Keratinocyte (primary cell): ENCODE data around the gene NUP153. TPM values are rescaled to one million over a fixed set of nuclear protein-coding genes. Genes with fewer than 3 reads are reported as not detected.
A peak's percentile ranks its signal among the peaks of the same experiment; 100 is the strongest.
"Not testable (repeated sequence)": the region's sequence is repeated elsewhere in the genome, so short reads cannot be mapped to it uniquely, and the experiment has no call there.

Experiments used
- DNase-seq: peaks from one replicate; pipeline ENCODE4 v3.0.0-alpha.2; 2011; ENCODE audit warnings: low read depth, missing footprints, low spot score
- FAIRE-seq: peaks from 2 replicates; lab custom pipeline; 2011; peaks lifted over from hg19 to GRCh38; lab: Jason Lieb, UNC
- H2AFZ ChIP-seq: 2 replicates; pipeline ENCODE4 v1.6.0; 2012; ENCODE audit warnings: low read length, control low read depth, inconsistent platforms; ENCODE audit not compliant: control insufficient read depth
- H3K27ac ChIP-seq: 2 replicates; pipeline ENCODE4 v1.5.1; 2011; ENCODE audit warnings: low read length; ENCODE audit not compliant: control insufficient read depth, insufficient read depth
- H3K27me3 ChIP-seq: 3 replicates; pipeline ENCODE4 v1.6.0; 2011; ENCODE audit warnings: low read length; ENCODE audit not compliant: control insufficient read depth, insufficient read depth; ENCODE audit errors: extremely low read depth
- H3K36me3 ChIP-seq, 2 experiments: 2 replicates in 1 of 2; 3 replicates in 1 of 2; pipeline ENCODE4 v1.5.1; 2011; ENCODE audit warnings: low read length in 2 of 2, mild to moderate bottlenecking in 1 of 2; ENCODE audit not compliant: control insufficient read depth in 2 of 2, insufficient read depth in 2 of 2; ENCODE audit errors: extremely low read depth in 1 of 2
- H3K4me1 ChIP-seq: 3 replicates; pipeline ENCODE4 v1.5.1; 2011; ENCODE audit warnings: low read length; ENCODE audit not compliant: control insufficient read depth, insufficient read depth; ENCODE audit errors: extremely low read depth
- H3K4me2 ChIP-seq: 3 replicates; pipeline ENCODE4 v1.6.0; 2011; ENCODE audit warnings: low read depth, low read length; ENCODE audit not compliant: control insufficient read depth, insufficient read depth; ENCODE audit errors: extremely low read depth
- H3K4me3 ChIP-seq, 3 experiments: fragments of 200-600 bp in 1 of 3; sonication (generic) in 1 of 3; 2 replicates in 2 of 3; 3 replicates in 1 of 3; pipeline ENCODE4 v1.5.1; 2011 to 2016; ENCODE audit warnings: low read length in 3 of 3, mild to moderate bottlenecking in 3 of 3, control low read depth in 2 of 3, inconsistent platforms in 1 of 3, low read depth in 1 of 3, mixed read lengths in 1 of 3, mixed run types in 1 of 3, moderate library complexity in 1 of 3; ENCODE audit not compliant: control insufficient read depth in 2 of 3, insufficient read depth in 2 of 3; ENCODE audit errors: extremely low read depth in 1 of 3
- H3K79me2 ChIP-seq: 2 replicates; pipeline ENCODE4 v1.6.0; 2012; ENCODE audit warnings: low read length; ENCODE audit not compliant: control insufficient read depth, insufficient read depth
- H3K9ac ChIP-seq: 3 replicates; pipeline ENCODE4 v1.6.0; 2011; ENCODE audit warnings: low read length; ENCODE audit not compliant: control insufficient read depth, insufficient read depth; ENCODE audit errors: extremely low read depth
- H3K9me1 ChIP-seq: 3 replicates; pipeline ENCODE4 v1.6.0; 2011; ENCODE audit warnings: low read length; ENCODE audit not compliant: control insufficient read depth, insufficient read depth; ENCODE audit errors: extremely low read depth
- H3K9me3 ChIP-seq: 2 replicates; pipeline ENCODE4 v1.5.1; 2012; ENCODE audit warnings: low read depth, low read length; ENCODE audit not compliant: control insufficient read depth
- H4K20me1 ChIP-seq: 3 replicates; pipeline ENCODE4 v1.6.0; 2011; ENCODE audit warnings: low read length; ENCODE audit not compliant: control insufficient read depth, insufficient read depth; ENCODE audit errors: extremely low read depth
- EZH2 ChIP-seq: IDR thresholded peaks from one replicate; pipeline ENCODE4 v1.6.1; 2012; ENCODE audit warnings: inconsistent platforms, mild to moderate bottlenecking, low read length, moderate library complexity
- dilution Hi-C: fragments of 300-500 bp; cut with MboI; formaldehyde crosslinking; loops from one replicate; pipeline ENCODE4 v1.7.0; 2020; ENCODE audit warnings: low sequenced_read_pairs; ENCODE audit not compliant: extremely low pct_ligation_motif_present
- polyA plus RNA-seq, 5 experiments: library from polyadenylated mRNA; depleted of rRNA in 3 of 5; stranded (reverse) in 3 of 5; stranded (forward) in 1 of 5; unstranded in 1 of 5; fragments of >200 nt; gene quantifications; 1 replicate in 1 of 5; 2 replicates in 3 of 5; 3 replicates in 1 of 5; pipeline versions ENCODE4 v1.2.1 to v1.2.3, GENCODE V29; 2011 to 2012; ENCODE audit warnings: missing spikeins in 2 of 5, low read depth in 1 of 5, low replicate concordance in 1 of 5
- TF ChIP-seq, protein P1 (sequence below), 3 experiments: IDR thresholded peaks in 1 of 3; conservative IDR thresholded peaks in 1 of 3; optimal IDR thresholded peaks in 1 of 3; 2 replicates in 2 of 3; 3 replicates in 1 of 3; pipeline versions ENCODE3 to v1.5.1; 2011; ENCODE audit warnings: low read length in 3 of 3, mild to moderate bottlenecking in 3 of 3, moderate library complexity in 2 of 3, control low read depth in 1 of 3, inconsistent platforms in 1 of 3; ENCODE audit not compliant: insufficient read depth in 2 of 3; ENCODE audit errors: extremely low read depth in 1 of 3

NUP153 gene
- polyA plus RNA-seq, 1 donor (not counting 4 experiments of a cell fraction or from before 2014, with no cell fraction given): 27.6 TPM

GRCh38 chr6:17583811-17584210, 122.9 kb downstream of the NUP153 start:
- no peaks in the 10 kb centered on the region for H3K36me3 ChIP-seq
- no peaks in the 10 kb centered on the region for H3K9me3 ChIP-seq
- H3K27me3 ChIP-seq: no peaks in the 10 kb centered on the region
- DNase-seq: no peak
- H3K9ac ChIP-seq: no peak overlapping the region
- H3K79me2 ChIP-seq: no peaks in the 10 kb centered on the region
- H3K4me2 ChIP-seq: peak overlapping the region; percentile 12
- dilution Hi-C loops: loop anchor here (25.0 kb wide), 1 partner anchor 422 kb away; no protein-coding TSS in a partner anchor
- H4K20me1 ChIP-seq: no peaks in the 10 kb centered on the region
- no peak overlapping the region for H3K27ac ChIP-seq
- H3K4me1 ChIP-seq: no peaks in the 10 kb centered on the region
- no peak for TF ChIP-seq EZH2
- TF ChIP-seq, protein P1, sequence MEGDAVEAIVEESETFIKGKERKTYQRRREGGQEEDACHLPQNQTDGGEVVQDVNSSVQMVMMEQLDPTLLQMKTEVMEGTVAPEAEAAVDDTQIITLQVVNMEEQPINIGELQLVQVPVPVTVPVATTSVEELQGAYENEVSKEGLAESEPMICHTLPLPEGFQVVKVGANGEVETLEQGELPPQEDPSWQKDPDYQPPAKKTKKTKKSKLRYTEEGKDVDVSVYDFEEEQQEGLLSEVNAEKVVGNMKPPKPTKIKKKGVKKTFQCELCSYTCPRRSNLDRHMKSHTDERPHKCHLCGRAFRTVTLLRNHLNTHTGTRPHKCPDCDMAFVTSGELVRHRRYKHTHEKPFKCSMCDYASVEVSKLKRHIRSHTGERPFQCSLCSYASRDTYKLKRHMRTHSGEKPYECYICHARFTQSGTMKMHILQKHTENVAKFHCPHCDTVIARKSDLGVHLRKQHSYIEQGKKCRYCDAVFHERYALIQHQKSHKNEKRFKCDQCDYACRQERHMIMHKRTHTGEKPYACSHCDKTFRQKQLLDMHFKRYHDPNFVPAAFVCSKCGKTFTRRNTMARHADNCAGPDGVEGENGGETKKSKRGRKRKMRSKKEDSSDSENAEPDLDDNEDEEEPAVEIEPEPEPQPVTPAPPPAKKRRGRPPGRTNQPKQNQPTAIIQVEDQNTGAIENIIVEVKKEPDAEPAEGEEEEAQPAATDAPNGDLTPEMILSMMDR (optimal IDR thresholded peaks at IDR 0.05 in 1 of 3, IDR thresholded peaks at IDR 0.05 in 1 of 3, conservative IDR thresholded peaks at IDR 0.05 in 1 of 3; ENCODE audit: extremely low read depth in 1 of 3, insufficient read depth in 2 of 3, low read length in 3 of 3): no peak
- H3K4me3 ChIP-seq: peak overlapping the region in 1 of 3 experiments; percentile 6
- H2AFZ ChIP-seq: peak overlapping the region; percentile 20
- H3K9me1 ChIP-seq: no peaks in the 10 kb centered on the region
- FAIRE-seq: no peak

GRCh38 chr6:17581282-17581681, 125.4 kb downstream of the NUP153 start:
- not testable (repeated sequence) for H3K79me2 ChIP-seq, DNase-seq, H3K9ac ChIP-seq, H3K4me3 ChIP-seq, H3K27ac ChIP-seq, H2AFZ ChIP-seq, FAIRE-seq, H3K9me1 ChIP-seq, H4K20me1 ChIP-seq, H3K27me3 ChIP-seq, H3K4me1 ChIP-seq, H3K36me3 ChIP-seq, H3K9me3 ChIP-seq, H3K4me2 ChIP-seq
- dilution Hi-C loops: loop anchor here (25.0 kb wide), 1 partner anchor 419 kb away; no protein-coding TSS in a partner anchor

DNA sequence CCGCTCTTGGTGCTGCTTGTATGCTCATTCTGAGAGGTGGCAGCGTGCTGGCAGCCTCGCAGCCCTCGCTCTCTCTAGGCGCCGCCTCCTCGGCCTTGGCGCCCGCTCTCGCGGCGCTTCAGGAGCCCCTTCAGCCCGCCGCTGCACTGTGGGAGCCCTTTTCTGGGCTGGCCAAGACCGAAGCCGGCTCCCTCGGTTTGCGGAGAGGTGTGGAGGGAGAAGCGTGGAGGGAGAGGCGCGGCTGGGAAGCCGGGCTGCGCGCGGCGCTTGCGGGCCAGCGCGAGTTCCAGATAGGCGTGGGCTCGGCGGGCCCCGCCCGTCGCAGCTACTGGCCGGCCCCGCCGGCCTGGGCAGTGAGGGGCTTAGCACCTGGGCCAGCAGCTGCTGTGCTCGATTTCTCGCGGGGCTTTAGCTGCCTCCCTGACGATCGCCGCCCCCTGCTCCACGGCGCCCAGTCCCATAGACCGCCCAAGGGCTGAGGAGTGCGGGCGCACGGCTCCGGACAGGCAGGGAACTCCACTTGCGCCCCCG, 126.1 kb downstream of the NUP153 start:
- peak overlapping the region; percentile 50 to 58 (median 57) for H3K4me3 ChIP-seq
- H2AFZ ChIP-seq: peak overlapping the region; percentile 59
- dilution Hi-C loops: loop anchor here (25.0 kb wide), 1 partner anchor 418 kb away; no protein-coding TSS in a partner anchor
- TF ChIP-seq, protein P1 (optimal IDR thresholded peaks at IDR 0.05 in 1 of 3, IDR thresholded peaks at IDR 0.05 in 1 of 3, conservative IDR thresholded peaks at IDR 0.05 in 1 of 3; ENCODE audit: extremely low read depth in 1 of 3, insufficient read depth in 2 of 3, low read length in 3 of 3): no peak
- TF ChIP-seq EZH2: no peak
- peak overlapping the region; percentile 56 for H3K9ac ChIP-seq
- H3K9me1 ChIP-seq: no peaks in the 10 kb centered on the region
- no peaks in the 10 kb centered on the region for H3K79me2 ChIP-seq
- no peak for DNase-seq
- no peaks in the 10 kb centered on the region for H3K4me1 ChIP-seq
- no peak overlapping the region for H3K27ac ChIP-seq
- FAIRE-seq: no peak
- H3K36me3 ChIP-seq: no peaks in the 10 kb centered on the region
- peak overlapping the region; percentile 70 for H3K4me2 ChIP-seq
- H3K27me3 ChIP-seq: no peaks in the 10 kb centered on the region
- no peaks in the 10 kb centered on the region for H4K20me1 ChIP-seq
- H3K9me3 ChIP-seq: peaks cover 3% of the 10 kb centered on the region
